GM12878 (cell line): ENCODE measurements around the gene KLF9. TPM values are rescaled to one million over a fixed set of nuclear protein-coding genes. Genes with fewer than 3 reads are reported as not detected.

Source experiments
- ATAC-seq: fragments of 200-7000 bp; cut with Tn5 transposase; 3 replicates; pipeline ENCODE4 v1.9.1; 2020; ENCODE audit warnings: mild to moderate bottlenecking, moderate library complexity
- BruUV-seq: library from RNA; stranded (reverse); fragments of 400-500 nt; replicated peaks from 2 replicates; lab custom pipeline; 2021; lab: Mats Ljungman, UMichigan
- CTCF ChIA-PET: fragments of 300-600 bp; sonication (Branson Sonifier 250); formaldehyde crosslinking; extraction: SDS; loops from one replicate; lab custom pipeline; 2021; ENCODE audit warnings: inconsistent platforms; lab: Yijun Ruan, JAX
- POLR2A ChIA-PET: fragments of 350-600 bp; formaldehyde crosslinking; extraction: SDS; loops from one replicate; lab custom pipeline; 2021; ENCODE audit warnings: inconsistent platforms; lab: Charles Lee
- RAD21 ChIA-PET: fragments of 300-600 bp; sonication (Branson Sonifier 250); formaldehyde crosslinking; loops from one replicate; lab custom pipeline; 2023; ENCODE audit warnings: antibody characterized with exemption; ENCODE audit not compliant: unreplicated experiment; lab: Charles Lee
- SMC1A ChIA-PET: fragments of 300-600 bp; sonication (Branson Sonifier 250); formaldehyde crosslinking; loops from one replicate; lab custom pipeline; 2023; ENCODE audit not compliant: unreplicated experiment, uncharacterized antibody; lab: Charles Lee
- DNase-seq: peaks from one replicate; pipeline ENCODE4 v3.0.0-alpha.2; 2011; ENCODE audit warnings: low read depth, low spot score
- FAIRE-seq: peaks from 3 replicates; lab custom pipeline; 2011; peaks lifted over from hg19 to GRCh38; lab: Jason Lieb, UNC
- H2AFZ ChIP-seq: 2 replicates; pipeline ENCODE4 v1.6.0; 2011; ENCODE audit warnings: low read depth, low read length, control low read depth; ENCODE audit not compliant: control insufficient read depth
- H3K27ac ChIP-seq: 2 replicates; pipeline ENCODE4 v1.5.1; 2011; ENCODE audit warnings: control low read depth; ENCODE audit not compliant: control insufficient read depth, insufficient read depth
- H3K27me3 ChIP-seq, 2 experiments: replicated peaks in 1 of 2; 2 replicates each; pipeline versions ENCODE4 v1.6.0 to v1.6.1; 2011; ENCODE audit warnings: low read length in 1 of 2; ENCODE audit not compliant: control insufficient read depth in 2 of 2, insufficient read depth in 2 of 2
- H3K36me3 ChIP-seq, 2 experiments: 2 replicates each; pipeline ENCODE4 v1.5.1; 2011; ENCODE audit warnings: low read length in 1 of 2; ENCODE audit not compliant: control insufficient read depth in 2 of 2, insufficient read depth in 2 of 2
- H3K4me1 ChIP-seq: 2 replicates; pipeline ENCODE4 v1.6.1; 2011; ENCODE audit warnings: mild to moderate bottlenecking, low read length, moderate library complexity, mixed read lengths; ENCODE audit not compliant: control insufficient read depth, insufficient read depth
- H3K4me2 ChIP-seq: 2 replicates; pipeline ENCODE4 v1.6.0; 2011; ENCODE audit warnings: control low read depth; ENCODE audit not compliant: control insufficient read depth, insufficient read depth
- H3K4me3 ChIP-seq: fragments of 200-600 bp; sonication (generic); 2 replicates; pipeline ENCODE4 v1.5.1; 2016
- H3K79me2 ChIP-seq: 2 replicates; pipeline ENCODE4 v1.6.0; 2011; ENCODE audit warnings: low read length; ENCODE audit not compliant: control insufficient read depth, insufficient read depth
- H3K9ac ChIP-seq: 2 replicates; pipeline ENCODE4 v1.8.0; 2011; ENCODE audit warnings: low read length, control low read depth, mixed read lengths; ENCODE audit not compliant: control insufficient read depth, insufficient read depth
- H3K9me3 ChIP-seq: replicated peaks from 3 replicates; pipeline ENCODE4 v1.5.1; 2011; ENCODE audit warnings: mild to moderate bottlenecking, low read length; ENCODE audit not compliant: control insufficient read depth, insufficient read depth
- H4K20me1 ChIP-seq: 2 replicates; pipeline ENCODE4 v1.6.0; 2011; ENCODE audit not compliant: control insufficient read depth, insufficient read depth
- EGR1 ChIP-seq, 2 experiments: IDR thresholded peaks; 1 replicate in 1 of 2; 2 replicates in 1 of 2; pipeline ENCODE4 v1.6.1; 2011 to 2012; ENCODE audit warnings: low read depth in 2 of 2, low read length in 2 of 2, borderline replicate concordance in 1 of 2, mild to moderate bottlenecking in 1 of 2, moderate library complexity in 1 of 2
- EZH2 ChIP-seq: IDR thresholded peaks from 2 replicates; pipeline ENCODE4 v1.6.1; 2012; ENCODE audit warnings: low read depth, mild to moderate bottlenecking, control low read depth, inconsistent platforms, low read length, borderline replicate concordance; ENCODE audit not compliant: control insufficient read depth
- GATAD2B ChIP-seq: fragments of 450-650 bp; conservative IDR thresholded peaks from 2 replicates; pipeline ENCODE4 v1.6.1; 2017; ENCODE audit warnings: low read depth, mild to moderate bottlenecking, moderate library complexity
- IKZF2 ChIP-seq, 2 experiments: fragments of 450-650 bp; IDR thresholded peaks; 2 replicates each; pipeline ENCODE4 v1.6.1; 2017; ENCODE audit warnings: mild to moderate bottlenecking in 2 of 2, moderate library complexity in 2 of 2
- KAT2A ChIP-seq: conservative IDR thresholded peaks from 2 replicates; pipeline ENCODE4 v1.6.1; 2011; ENCODE audit warnings: low read depth, low read length; ENCODE audit not compliant: control insufficient read depth
- NR2C1 ChIP-seq: fragments of 450-650 bp; IDR thresholded peaks from 2 replicates; pipeline ENCODE4 v1.6.1; 2017; ENCODE audit warnings: antibody characterized with exemption, mild to moderate bottlenecking, moderate library complexity
- RFX5 ChIP-seq: IDR thresholded peaks from 2 replicates; pipeline ENCODE4 v1.6.1; 2011; ENCODE audit warnings: low read depth, low read length, improper control_type of control experiment
- SIX5 ChIP-seq: IDR thresholded peaks from 2 replicates; pipeline ENCODE4 v1.6.1; 2011; ENCODE audit warnings: mild to moderate bottlenecking, low read depth, low read length, moderate library complexity; ENCODE audit not compliant: severe bottlenecking
- SMARCA5 ChIP-seq: fragments of 450-650 bp; IDR thresholded peaks from 2 replicates; pipeline ENCODE4 v1.6.1; 2017; ENCODE audit warnings: mild to moderate bottlenecking
- in situ Hi-C: fragments of 300-500 bp; cut with MboI; formaldehyde crosslinking; loops from 9 replicates; pipeline ENCODE4 v1.14.3; 2018; ENCODE audit warnings: mixed read lengths
- intact Hi-C: fragments of 100-400 bp; cut with micrococcal nuclease; formaldehyde crosslinking; loops from one replicate; pipeline ENCODE4 v1.14.2; 2022; ENCODE audit not compliant: unreplicated experiment
- polyA plus RNA-seq, 11 experiments: library from polyadenylated mRNA; depleted of rRNA in 4 of 11; unstranded in 6 of 11; stranded (reverse) in 5 of 11; fragments of >200 nt; fragmentation: Nextera tagmentation in 4 of 11; fragmentation: Illumina TruSeq in 1 of 11; extraction: Ambion mirVana in 4 of 11; extraction: Trizol in 1 of 11; gene quantifications; 1 replicate in 1 of 11; 2 replicates in 10 of 11; pipeline versions ENCODE4 v1.2.1 to v1.2.3, GENCODE V29; 2011 to 2016; ENCODE audit warnings: inconsistent platforms in 2 of 11, missing spikeins in 2 of 11, low read depth in 1 of 11
- total RNA-seq, 4 experiments: library from RNA; depleted of rRNA in 3 of 4; stranded (reverse); fragments of >200 nt in 3 of 4; fragmentation: Illumina TruSeq in 1 of 4; extraction: Trizol in 1 of 4; gene quantifications; 2 replicates each; pipeline versions ENCODE4 v1.2.1 to v1.2.3, GENCODE V29; 2013 to 2021
- TF ChIP-seq, protein P1 (sequence below): fragments of 450-650 bp; IDR thresholded peaks from 2 replicates; pipeline ENCODE4 v1.6.1; 2016; ENCODE audit warnings: mild to moderate bottlenecking
- TF ChIP-seq, protein P2 (sequence below): IDR thresholded peaks from 2 replicates; pipeline ENCODE4 v1.6.1; 2012; ENCODE audit warnings: improper control_type of control experiment, low read depth, low read length; ENCODE audit not compliant: insufficient replicate concordance
- TF ChIP-seq, protein P3 (sequence below): IDR thresholded peaks from 2 replicates; pipeline ENCODE4 v1.6.1; 2012; ENCODE audit warnings: low read length, inconsistent platforms
- TF ChIP-seq, protein P4 (sequence below): fragments of 450-650 bp; IDR thresholded peaks from 2 replicates; pipeline ENCODE4 v1.6.1; 2017; ENCODE audit warnings: mild to moderate bottlenecking

The KLF9 gene
- total and polyA plus RNA-seq, 10 of the 15 experiments (the other 5 are each of a cell fraction or from before 2014, with no cell fraction given) = 0.09 to 0.96 (median 0.83) TPM

DNA sequence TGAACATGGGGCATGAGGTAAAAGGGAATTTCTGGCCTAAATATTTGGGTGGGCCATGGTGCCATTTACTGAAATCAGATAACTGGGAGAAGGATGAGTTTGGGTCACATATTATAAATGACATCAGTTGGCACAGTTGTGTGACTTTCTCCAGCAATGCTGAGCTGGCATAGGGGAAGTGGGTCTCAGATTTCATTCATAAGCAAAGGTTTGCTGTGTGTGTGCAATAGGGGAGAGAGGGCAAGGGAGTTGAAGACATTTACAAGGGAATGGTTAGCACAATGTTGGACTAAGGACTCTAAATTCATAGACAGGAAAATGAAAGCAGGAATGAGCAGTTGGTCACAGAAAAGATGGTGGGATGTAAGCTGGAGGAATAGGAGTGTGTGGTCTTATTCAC lies 47.8 kb upstream of the KLF9 start:
- ChIA-PET CTCF (interaction anchor here (1.4 kb wide), 1 partner anchor 92 kb away, joined by 3 read pairs; no protein-coding TSS in a partner anchor), RAD21 (no interaction called here), POLR2A (no interaction called here), SMC1A (no interaction called here)
- no peaks in the 10 kb centered on the region for H3K27me3 ChIP-seq
- no peak overlapping the region for H2AFZ ChIP-seq
- BruUV-seq = no TSS peak
- H3K27ac ChIP-seq = no peak overlapping the region
- no peaks in the 10 kb centered on the region for H3K36me3 ChIP-seq
- intact Hi-C loops (no loop called here), in situ Hi-C loops (no loop called here)
- no peaks in the 10 kb centered on the region for H3K9me3 ChIP-seq
- H3K4me3 ChIP-seq = no peak overlapping the region
- H3K4me2 ChIP-seq = no peak overlapping the region
- no peak for DNase-seq
- no peak for FAIRE-seq
- H3K4me1 ChIP-seq = no peaks in the 10 kb centered on the region
- H3K9ac ChIP-seq = no peak overlapping the region
- no peaks in the 10 kb centered on the region for H3K79me2 ChIP-seq
- ATAC-seq = no peak
- no peaks in the 10 kb centered on the region for H4K20me1 ChIP-seq
- TF ChIP-seq KAT2A (no peak), IKZF2 (IDR thresholded peaks at IDR 0.05) (no peak), GATAD2B (no peak), SIX5 (no peak), RFX5 (no peak), NR2C1 (no peak), SMARCA5 (no peak), EZH2 (no peak), EGR1 (IDR thresholded peaks at IDR 0.05; ENCODE audit: borderline replicate concordance in 1 of 2, low read depth in 2 of 2, low read length in 2 of 2) (no peak)
- TF ChIP-seq, protein P1, sequence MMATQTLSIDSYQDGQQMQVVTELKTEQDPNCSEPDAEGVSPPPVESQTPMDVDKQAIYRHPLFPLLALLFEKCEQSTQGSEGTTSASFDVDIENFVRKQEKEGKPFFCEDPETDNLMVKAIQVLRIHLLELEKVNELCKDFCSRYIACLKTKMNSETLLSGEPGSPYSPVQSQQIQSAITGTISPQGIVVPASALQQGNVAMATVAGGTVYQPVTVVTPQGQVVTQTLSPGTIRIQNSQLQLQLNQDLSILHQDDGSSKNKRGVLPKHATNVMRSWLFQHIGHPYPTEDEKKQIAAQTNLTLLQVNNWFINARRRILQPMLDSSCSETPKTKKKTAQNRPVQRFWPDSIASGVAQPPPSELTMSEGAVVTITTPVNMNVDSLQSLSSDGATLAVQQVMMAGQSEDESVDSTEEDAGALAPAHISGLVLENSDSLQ = no peak
- TF ChIP-seq, protein P2, sequence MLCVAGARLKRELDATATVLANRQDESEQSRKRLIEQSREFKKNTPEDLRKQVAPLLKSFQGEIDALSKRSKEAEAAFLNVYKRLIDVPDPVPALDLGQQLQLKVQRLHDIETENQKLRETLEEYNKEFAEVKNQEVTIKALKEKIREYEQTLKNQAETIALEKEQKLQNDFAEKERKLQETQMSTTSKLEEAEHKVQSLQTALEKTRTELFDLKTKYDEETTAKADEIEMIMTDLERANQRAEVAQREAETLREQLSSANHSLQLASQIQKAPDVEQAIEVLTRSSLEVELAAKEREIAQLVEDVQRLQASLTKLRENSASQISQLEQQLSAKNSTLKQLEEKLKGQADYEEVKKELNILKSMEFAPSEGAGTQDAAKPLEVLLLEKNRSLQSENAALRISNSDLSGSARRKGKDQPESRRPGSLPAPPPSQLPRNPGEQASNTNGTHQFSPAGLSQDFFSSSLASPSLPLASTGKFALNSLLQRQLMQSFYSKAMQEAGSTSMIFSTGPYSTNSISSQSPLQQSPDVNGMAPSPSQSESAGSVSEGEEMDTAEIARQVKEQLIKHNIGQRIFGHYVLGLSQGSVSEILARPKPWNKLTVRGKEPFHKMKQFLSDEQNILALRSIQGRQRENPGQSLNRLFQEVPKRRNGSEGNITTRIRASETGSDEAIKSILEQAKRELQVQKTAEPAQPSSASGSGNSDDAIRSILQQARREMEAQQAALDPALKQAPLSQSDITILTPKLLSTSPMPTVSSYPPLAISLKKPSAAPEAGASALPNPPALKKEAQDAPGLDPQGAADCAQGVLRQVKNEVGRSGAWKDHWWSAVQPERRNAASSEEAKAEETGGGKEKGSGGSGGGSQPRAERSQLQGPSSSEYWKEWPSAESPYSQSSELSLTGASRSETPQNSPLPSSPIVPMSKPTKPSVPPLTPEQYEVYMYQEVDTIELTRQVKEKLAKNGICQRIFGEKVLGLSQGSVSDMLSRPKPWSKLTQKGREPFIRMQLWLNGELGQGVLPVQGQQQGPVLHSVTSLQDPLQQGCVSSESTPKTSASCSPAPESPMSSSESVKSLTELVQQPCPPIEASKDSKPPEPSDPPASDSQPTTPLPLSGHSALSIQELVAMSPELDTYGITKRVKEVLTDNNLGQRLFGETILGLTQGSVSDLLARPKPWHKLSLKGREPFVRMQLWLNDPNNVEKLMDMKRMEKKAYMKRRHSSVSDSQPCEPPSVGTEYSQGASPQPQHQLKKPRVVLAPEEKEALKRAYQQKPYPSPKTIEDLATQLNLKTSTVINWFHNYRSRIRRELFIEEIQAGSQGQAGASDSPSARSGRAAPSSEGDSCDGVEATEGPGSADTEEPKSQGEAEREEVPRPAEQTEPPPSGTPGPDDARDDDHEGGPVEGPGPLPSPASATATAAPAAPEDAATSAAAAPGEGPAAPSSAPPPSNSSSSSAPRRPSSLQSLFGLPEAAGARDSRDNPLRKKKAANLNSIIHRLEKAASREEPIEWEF = no peak
- TF ChIP-seq, protein P3, sequence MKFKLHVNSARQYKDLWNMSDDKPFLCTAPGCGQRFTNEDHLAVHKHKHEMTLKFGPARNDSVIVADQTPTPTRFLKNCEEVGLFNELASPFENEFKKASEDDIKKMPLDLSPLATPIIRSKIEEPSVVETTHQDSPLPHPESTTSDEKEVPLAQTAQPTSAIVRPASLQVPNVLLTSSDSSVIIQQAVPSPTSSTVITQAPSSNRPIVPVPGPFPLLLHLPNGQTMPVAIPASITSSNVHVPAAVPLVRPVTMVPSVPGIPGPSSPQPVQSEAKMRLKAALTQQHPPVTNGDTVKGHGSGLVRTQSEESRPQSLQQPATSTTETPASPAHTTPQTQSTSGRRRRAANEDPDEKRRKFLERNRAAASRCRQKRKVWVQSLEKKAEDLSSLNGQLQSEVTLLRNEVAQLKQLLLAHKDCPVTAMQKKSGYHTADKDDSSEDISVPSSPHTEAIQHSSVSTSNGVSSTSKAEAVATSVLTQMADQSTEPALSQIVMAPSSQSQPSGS = no peak
- TF ChIP-seq, protein P4, sequence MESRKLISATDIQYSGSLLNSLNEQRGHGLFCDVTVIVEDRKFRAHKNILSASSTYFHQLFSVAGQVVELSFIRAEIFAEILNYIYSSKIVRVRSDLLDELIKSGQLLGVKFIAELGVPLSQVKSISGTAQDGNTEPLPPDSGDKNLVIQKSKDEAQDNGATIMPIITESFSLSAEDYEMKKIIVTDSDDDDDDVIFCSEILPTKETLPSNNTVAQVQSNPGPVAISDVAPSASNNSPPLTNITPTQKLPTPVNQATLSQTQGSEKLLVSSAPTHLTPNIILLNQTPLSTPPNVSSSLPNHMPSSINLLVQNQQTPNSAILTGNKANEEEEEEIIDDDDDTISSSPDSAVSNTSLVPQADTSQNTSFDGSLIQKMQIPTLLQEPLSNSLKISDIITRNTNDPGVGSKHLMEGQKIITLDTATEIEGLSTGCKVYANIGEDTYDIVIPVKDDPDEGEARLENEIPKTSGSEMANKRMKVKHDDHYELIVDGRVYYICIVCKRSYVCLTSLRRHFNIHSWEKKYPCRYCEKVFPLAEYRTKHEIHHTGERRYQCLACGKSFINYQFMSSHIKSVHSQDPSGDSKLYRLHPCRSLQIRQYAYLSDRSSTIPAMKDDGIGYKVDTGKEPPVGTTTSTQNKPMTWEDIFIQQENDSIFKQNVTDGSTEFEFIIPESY = no peak
